ENCODE measurements around the gene ZNF385D. TPM values are rescaled to one million over a fixed set of nuclear protein-coding genes. Genes with fewer than 3 reads are reported as not detected.

Gene ZNF385D
- total RNA-seq, 1 experiment from 2014 or later: 5.9 TPM

DNA sequence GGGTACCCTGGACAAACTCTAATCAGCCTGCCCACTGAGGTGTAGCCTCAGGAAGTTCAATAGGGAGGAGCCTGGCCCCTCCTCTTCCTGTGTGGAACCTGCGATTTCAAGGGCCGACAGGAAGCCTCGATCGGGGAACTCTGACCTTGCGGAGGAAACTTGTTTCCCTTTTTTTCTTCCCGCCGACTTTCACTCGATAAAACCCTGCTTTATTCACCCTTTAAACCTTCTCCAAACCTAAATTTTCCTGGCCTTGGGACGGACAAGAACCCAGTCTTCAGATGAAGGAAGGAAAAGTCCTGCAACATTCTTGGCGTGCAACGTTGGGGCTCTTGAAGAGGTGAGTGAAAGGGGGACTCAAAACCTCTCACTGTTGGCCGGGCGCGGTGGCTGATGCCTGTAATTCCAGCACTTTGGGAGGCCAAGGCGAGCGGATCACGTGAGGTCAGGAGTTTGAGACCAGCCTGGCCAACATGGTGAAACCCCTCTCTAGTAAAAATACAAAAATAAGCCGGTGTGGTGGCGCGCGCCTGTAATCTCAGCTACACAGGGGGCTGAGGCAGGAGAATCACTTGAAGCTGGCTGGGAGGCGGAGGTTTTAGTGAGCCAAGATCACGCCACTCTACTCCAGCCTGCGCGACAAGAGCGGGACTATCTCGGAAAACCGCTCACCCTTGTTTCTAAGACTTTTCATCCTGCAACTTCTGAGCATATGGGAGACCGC, 208.2 kb downstream of the ZNF385D start:
- no peak overlapping the region for H3K4me2 ChIP-seq (ENCODE audit: low read length)
- CTCF ChIA-PET: no interaction called here
- intact Hi-C loops (cut with micrococcal nuclease): no loop called here
- H3K4me3 ChIP-seq (ENCODE audit: low read length): no peak overlapping the region
- DNase-seq (no peak), ATAC-seq (no peak)
- no peaks in the 10 kb centered on the region for H3K9me2 ChIP-seq (replicated peaks; ENCODE audit: low read length)
- no peaks in the 10 kb centered on the region for H3K9me3 ChIP-seq (ENCODE audit: low read length)
- no TSS peak for BruUV-seq (replicated peaks)
- no peaks in the 10 kb centered on the region for H3K27me3 ChIP-seq (ENCODE audit: low read length)
- H3F3A ChIP-seq (ENCODE audit: low read length, unreplicated experiment): no peaks in the 10 kb centered on the region
- no peak overlapping the region for H2AFZ ChIP-seq (ENCODE audit: low read length)
- H3K36me3 ChIP-seq (ENCODE audit: low read depth, low read length): no peaks in the 10 kb centered on the region
- no peaks in the 10 kb centered on the region for H4K20me1 ChIP-seq (ENCODE audit: low read length)
- POLR2A ChIA-PET (ENCODE audit: unreplicated experiment): no interaction called here
- H3K27ac ChIP-seq (ENCODE audit: low read length): no peak overlapping the region
- H3K79me2 ChIP-seq (ENCODE audit: low read length): no peaks in the 10 kb centered on the region
- no peak overlapping the region for H3K9ac ChIP-seq (ENCODE audit: low read length)
- H3K4me1 ChIP-seq (ENCODE audit: insufficient read depth, low read length): no peaks in the 10 kb centered on the region
- TF ChIP-seq, protein P1, sequence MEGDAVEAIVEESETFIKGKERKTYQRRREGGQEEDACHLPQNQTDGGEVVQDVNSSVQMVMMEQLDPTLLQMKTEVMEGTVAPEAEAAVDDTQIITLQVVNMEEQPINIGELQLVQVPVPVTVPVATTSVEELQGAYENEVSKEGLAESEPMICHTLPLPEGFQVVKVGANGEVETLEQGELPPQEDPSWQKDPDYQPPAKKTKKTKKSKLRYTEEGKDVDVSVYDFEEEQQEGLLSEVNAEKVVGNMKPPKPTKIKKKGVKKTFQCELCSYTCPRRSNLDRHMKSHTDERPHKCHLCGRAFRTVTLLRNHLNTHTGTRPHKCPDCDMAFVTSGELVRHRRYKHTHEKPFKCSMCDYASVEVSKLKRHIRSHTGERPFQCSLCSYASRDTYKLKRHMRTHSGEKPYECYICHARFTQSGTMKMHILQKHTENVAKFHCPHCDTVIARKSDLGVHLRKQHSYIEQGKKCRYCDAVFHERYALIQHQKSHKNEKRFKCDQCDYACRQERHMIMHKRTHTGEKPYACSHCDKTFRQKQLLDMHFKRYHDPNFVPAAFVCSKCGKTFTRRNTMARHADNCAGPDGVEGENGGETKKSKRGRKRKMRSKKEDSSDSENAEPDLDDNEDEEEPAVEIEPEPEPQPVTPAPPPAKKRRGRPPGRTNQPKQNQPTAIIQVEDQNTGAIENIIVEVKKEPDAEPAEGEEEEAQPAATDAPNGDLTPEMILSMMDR (conservative IDR thresholded peaks at IDR 0.05; ENCODE audit: low read depth, low read length): no peak
- TF ChIP-seq EZH2 (IDR thresholded peaks at IDR 0.05; ENCODE audit: low read length, unreplicated experiment) (no peak), EZH2phosphoT487 (IDR thresholded peaks at IDR 0.05; ENCODE audit: borderline replicate concordance, low read length) (no peak)

DNA sequence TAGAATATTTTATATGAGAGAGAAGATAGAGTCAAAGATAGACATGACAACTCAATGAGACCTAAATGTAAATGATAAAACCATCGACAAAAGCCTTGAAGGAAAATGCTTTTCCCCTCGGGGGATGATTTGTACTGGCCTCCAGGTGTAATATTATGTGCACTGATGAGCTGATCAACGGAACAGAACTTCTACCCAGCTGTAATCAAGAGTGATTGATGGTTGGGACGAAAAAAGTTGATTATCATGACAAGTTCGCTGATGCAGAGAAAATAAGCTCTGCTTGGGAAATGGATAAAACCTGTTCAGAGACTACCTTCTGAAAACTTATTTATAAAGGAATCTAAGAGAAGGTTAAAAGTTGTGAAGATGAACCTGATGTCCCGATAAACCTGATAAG, 210.7 kb downstream of the ZNF385D start:
- intact Hi-C loops (cut with micrococcal nuclease): no loop called here

DNA sequence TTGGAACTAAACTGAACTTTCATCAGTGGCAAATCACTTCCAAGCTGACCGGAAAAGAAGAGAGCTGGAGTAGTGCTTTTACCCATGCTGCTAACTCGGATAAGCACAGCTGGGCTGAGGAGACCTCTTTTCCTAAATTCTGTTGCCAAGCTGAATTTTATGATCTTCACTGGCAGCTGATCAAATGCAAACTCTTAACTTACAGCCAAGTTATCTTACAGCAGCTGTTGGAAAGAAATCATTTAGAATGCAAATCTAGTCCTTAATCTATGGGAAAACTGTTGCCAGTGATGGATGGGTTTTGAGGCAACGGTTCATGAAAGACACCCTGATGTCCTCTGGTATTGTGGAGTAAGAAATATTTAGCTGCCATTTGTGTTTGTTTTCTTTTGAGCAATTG, 216.5 kb downstream of the ZNF385D start:
- Histone ChIP-seq H3K4me1 (ENCODE audit: insufficient read depth, low read length) (no peaks in the 10 kb centered on the region), H3K4me2 (ENCODE audit: low read length) (no peak overlapping the region), H3K9me3 (ENCODE audit: low read length) (no peaks in the 10 kb centered on the region), H3K27me3 (ENCODE audit: low read length) (no peaks in the 10 kb centered on the region), H3K9ac (ENCODE audit: low read length) (no peak overlapping the region), H3F3A (ENCODE audit: low read length, unreplicated experiment) (no peaks in the 10 kb centered on the region), H3K4me3 (ENCODE audit: low read length) (no peak overlapping the region), H3K79me2 (ENCODE audit: low read length) (no peaks in the 10 kb centered on the region), H3K36me3 (ENCODE audit: low read depth, low read length) (no peaks in the 10 kb centered on the region), H2AFZ (ENCODE audit: low read length) (no peak overlapping the region), H3K27ac (ENCODE audit: low read length) (no peak overlapping the region), H3K9me2 (replicated peaks; ENCODE audit: low read length) (no peaks in the 10 kb centered on the region), H4K20me1 (ENCODE audit: low read length) (no peaks in the 10 kb centered on the region)
- ChIA-PET CTCF (no interaction called here), POLR2A (ENCODE audit: unreplicated experiment) (no interaction called here)
- no peak for DNase-seq
- intact Hi-C loops (cut with micrococcal nuclease): no loop called here
- BruUV-seq (replicated peaks): no TSS peak
- TF ChIP-seq EZH2phosphoT487 (IDR thresholded peaks at IDR 0.05; ENCODE audit: borderline replicate concordance, low read length) (no peak), EZH2 (IDR thresholded peaks at IDR 0.05; ENCODE audit: low read length, unreplicated experiment) (no peak)
- TF ChIP-seq, protein P1 (conservative IDR thresholded peaks at IDR 0.05; ENCODE audit: low read depth, low read length): no peak
- no peak for ATAC-seq

More for the DNA sequence above, 210.7 kb downstream of the ZNF385D start:
- ChIA-PET CTCF (no interaction called here), POLR2A (ENCODE audit: unreplicated experiment) (no interaction called here)
- H3F3A ChIP-seq (ENCODE audit: low read length, unreplicated experiment): no peaks in the 10 kb centered on the region
- no peak overlapping the region for H3K9ac ChIP-seq (ENCODE audit: low read length)
- no peaks in the 10 kb centered on the region for H3K9me2 ChIP-seq (replicated peaks; ENCODE audit: low read length)
- no peak overlapping the region for H3K4me2 ChIP-seq (ENCODE audit: low read length)
- H3K4me3 ChIP-seq (ENCODE audit: low read length): no peak overlapping the region
- H3K4me1 ChIP-seq (ENCODE audit: insufficient read depth, low read length): no peaks in the 10 kb centered on the region
- H3K36me3 ChIP-seq (ENCODE audit: low read depth, low read length): no peaks in the 10 kb centered on the region
- no TSS peak for BruUV-seq (replicated peaks)
- no peaks in the 10 kb centered on the region for H4K20me1 ChIP-seq (ENCODE audit: low read length)
- no peaks in the 10 kb centered on the region for H3K27me3 ChIP-seq (ENCODE audit: low read length)
- no peaks in the 10 kb centered on the region for H3K9me3 ChIP-seq (ENCODE audit: low read length)
- TF ChIP-seq EZH2 (IDR thresholded peaks at IDR 0.05; ENCODE audit: low read length, unreplicated experiment): no peak
- TF ChIP-seq, protein P1 (conservative IDR thresholded peaks at IDR 0.05; ENCODE audit: low read depth, low read length): no peak
- no peak for ATAC-seq
- H3K27ac ChIP-seq (ENCODE audit: low read length): no peak overlapping the region
- no peak overlapping the region for H2AFZ ChIP-seq (ENCODE audit: low read length)
- DNase-seq: no peak
- H3K79me2 ChIP-seq (ENCODE audit: low read length): no peaks in the 10 kb centered on the region

Data from PC-3 (cell line).